Measurements from ENCODE around the gene PDE4D. TPM values are rescaled to one million over a fixed set of nuclear protein-coding genes. Genes with fewer than 3 reads are reported as not detected.

Gene PDE4D
- total RNA-seq, 6 experiments from 2014 or later: 1.6 to 10.3 (median 5.6) TPM

DNA sequence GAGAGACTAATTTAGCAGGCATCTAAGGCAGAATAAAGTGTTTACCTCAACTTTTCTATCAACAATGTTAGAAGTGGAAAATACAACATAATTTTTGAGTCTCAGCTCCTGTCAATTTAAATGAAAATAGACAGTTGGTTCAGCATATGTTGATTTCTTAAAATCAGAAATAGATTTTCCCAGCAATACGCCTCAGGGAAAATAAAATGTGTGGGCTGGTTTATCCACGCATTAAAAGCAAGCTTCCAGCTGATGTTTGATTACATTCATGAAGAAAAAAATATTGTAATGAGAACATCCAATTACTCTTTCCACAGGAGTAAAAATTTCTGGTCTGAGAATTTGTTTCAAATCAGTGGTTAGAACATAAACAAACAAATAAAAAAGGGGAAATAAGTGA is 166.3 kb downstream of the PDE4D start:
- Histone ChIP-seq H3K9me3 (no peaks in the 10 kb centered on the region), H3K36me3 (no peaks in the 10 kb centered on the region), H3K4me1 (no peaks in the 10 kb centered on the region), H3K27ac (no peak overlapping the region), H3K27me3 (no peaks in the 10 kb centered on the region), H3K4me3 (no peak overlapping the region)
- 78% methylated on average over 2 of the region's 2 CpGs for WGBS (ENCODE audit: insufficient coverage, low coverage, low lambda C conversion rate, missing lambda C conversion rate)
- intact Hi-C loops (cut with DNase I): no loop called here
- no peak for ATAC-seq
- no peak for DNase-seq
- TF ChIP-seq POLR2A (IDR thresholded peaks at IDR 0.05): no peak
- TF ChIP-seq, protein P1, sequence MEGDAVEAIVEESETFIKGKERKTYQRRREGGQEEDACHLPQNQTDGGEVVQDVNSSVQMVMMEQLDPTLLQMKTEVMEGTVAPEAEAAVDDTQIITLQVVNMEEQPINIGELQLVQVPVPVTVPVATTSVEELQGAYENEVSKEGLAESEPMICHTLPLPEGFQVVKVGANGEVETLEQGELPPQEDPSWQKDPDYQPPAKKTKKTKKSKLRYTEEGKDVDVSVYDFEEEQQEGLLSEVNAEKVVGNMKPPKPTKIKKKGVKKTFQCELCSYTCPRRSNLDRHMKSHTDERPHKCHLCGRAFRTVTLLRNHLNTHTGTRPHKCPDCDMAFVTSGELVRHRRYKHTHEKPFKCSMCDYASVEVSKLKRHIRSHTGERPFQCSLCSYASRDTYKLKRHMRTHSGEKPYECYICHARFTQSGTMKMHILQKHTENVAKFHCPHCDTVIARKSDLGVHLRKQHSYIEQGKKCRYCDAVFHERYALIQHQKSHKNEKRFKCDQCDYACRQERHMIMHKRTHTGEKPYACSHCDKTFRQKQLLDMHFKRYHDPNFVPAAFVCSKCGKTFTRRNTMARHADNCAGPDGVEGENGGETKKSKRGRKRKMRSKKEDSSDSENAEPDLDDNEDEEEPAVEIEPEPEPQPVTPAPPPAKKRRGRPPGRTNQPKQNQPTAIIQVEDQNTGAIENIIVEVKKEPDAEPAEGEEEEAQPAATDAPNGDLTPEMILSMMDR (IDR thresholded peaks at IDR 0.05): no peak

DNA sequence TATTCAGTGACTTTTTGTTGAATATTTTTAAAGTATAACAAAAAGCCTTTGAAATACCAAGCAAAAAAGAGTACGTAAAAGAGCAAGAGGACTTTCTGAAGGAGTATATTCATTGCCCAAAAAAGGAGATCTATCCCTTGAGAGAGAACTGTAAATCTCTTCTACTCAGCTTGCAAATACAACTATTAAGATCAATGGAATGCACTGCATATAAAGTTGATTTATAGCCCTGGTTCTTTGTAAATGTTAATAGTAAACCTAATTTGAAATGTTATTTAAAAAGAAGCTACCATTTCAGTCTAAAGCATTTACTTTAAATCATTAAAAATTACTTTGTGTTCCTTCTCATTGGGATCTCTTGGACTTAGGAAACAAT is 168.1 kb downstream of the PDE4D start:
- DNase-seq (no peak), ATAC-seq (no peak)

DNA sequence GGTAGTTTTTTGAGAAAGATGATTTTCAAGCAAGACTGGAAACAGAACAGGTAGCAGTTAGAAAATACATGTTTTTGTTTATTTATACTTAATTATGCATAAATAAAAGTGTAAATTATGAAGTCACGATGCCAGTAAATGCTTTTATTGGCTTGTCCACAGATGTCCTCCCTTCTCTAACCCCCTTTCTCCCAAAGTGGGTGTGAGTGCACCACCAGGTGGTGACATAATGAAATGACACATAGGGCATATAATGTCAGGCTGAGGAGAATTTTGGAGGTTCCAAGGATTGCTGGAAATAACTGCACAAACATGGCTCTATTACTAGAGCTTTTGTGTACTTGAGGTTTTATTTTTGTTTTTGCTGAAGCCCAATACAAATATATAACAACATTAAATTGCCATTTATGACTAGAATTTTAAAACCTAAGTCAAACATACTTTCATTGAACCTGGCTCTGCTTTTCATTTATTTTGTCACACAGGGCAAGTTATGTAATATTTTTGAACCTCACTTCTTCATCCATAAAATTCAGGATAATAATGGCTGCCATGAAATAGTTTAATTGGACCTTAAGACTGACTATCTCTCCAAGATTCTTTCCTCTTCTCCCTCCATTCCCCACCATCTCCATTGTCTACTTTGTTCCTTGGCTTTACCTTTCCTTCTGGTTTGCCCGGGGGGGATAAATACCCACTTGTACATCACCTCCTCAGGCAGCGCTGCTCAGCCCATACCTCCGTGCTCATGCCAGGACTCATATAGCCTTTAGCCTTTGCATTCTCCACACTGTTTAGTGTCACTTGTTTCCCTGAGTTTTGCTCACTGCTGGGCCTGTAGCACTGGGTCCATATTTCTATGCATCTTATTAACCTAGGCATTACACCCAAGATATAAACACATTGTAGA is 168.8 kb downstream of the PDE4D start:
- DNase-seq (no peak), ATAC-seq (peak; percentile 75 to 84 (median 80))
- no peak overlapping the region for H3K27ac ChIP-seq

More for the DNA sequence above, 168.1 kb downstream of the PDE4D start:
- Histone ChIP-seq H3K27ac (no peak overlapping the region), H3K27me3 (no peaks in the 10 kb centered on the region), H3K4me3 (no peak overlapping the region), H3K9me3 (no peaks in the 10 kb centered on the region), H3K4me1 (no peaks in the 10 kb centered on the region), H3K36me3 (no peaks in the 10 kb centered on the region)
- intact Hi-C loops (cut with DNase I): no loop called here
- WGBS (ENCODE audit: insufficient coverage, low coverage, low lambda C conversion rate, missing lambda C conversion rate): 100% methylated on average over 1 of the region's 1 CpG
- no peak for TF ChIP-seq POLR2A (IDR thresholded peaks at IDR 0.05)
- TF ChIP-seq, protein P1 (IDR thresholded peaks at IDR 0.05): no peak

DNA sequence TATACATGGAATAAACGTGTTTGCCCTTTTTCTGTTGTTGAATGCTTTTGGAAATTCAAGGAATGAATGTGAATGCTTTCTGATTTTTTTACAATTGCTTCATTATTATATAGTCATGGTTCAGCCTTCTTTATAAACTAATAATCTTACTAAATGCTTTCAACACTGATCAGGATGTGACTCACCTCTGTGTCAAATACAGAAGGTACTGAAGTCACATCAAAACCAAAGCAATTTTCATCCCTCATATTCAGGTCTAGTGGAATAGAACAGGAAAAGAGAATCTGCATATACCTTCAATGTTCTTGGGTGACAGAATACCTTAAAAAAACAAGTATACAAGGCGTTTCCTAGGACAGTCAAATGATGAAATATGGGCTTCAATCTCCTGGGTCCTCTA is 170.7 kb downstream of the PDE4D start:
- H3K9me3 ChIP-seq: no peaks in the 10 kb centered on the region
- ATAC-seq: peak in 1 of 4 donors; percentile 41
- 58% methylated on average over 2 of the region's 2 CpGs for WGBS (ENCODE audit: insufficient coverage, low coverage, low lambda C conversion rate, missing lambda C conversion rate)
- TF ChIP-seq, protein P1 (IDR thresholded peaks at IDR 0.05): no peak
- no peak for TF ChIP-seq POLR2A (IDR thresholded peaks at IDR 0.05)
- no peaks in the 10 kb centered on the region for H3K36me3 ChIP-seq
- no peak for DNase-seq
- intact Hi-C loops (cut with DNase I): no loop called here
- H3K4me3 ChIP-seq: no peak overlapping the region
- H3K27ac ChIP-seq: no peak overlapping the region
- H3K27me3 ChIP-seq: no peaks in the 10 kb centered on the region
- no peaks in the 10 kb centered on the region for H3K4me1 ChIP-seq

More for the DNA sequence above, 168.8 kb downstream of the PDE4D start:
- no peaks in the 10 kb centered on the region for H3K4me1 ChIP-seq
- no peaks in the 10 kb centered on the region for H3K36me3 ChIP-seq
- H3K27me3 ChIP-seq: no peaks in the 10 kb centered on the region
- no peak overlapping the region for H3K4me3 ChIP-seq
- H3K9me3 ChIP-seq: no peaks in the 10 kb centered on the region
- TF ChIP-seq POLR2A (IDR thresholded peaks at IDR 0.05): no peak
- TF ChIP-seq, protein P1 (IDR thresholded peaks at IDR 0.05): peak; percentile 51 to 74 (median 66)
- 65% methylated on average over 3 of the region's 4 CpGs for WGBS (ENCODE audit: insufficient coverage, low coverage, low lambda C conversion rate, missing lambda C conversion rate)
- intact Hi-C loops (cut with DNase I): no loop called here

Data from right lobe of liver (tissue), 6 donors.